Measurements from ENCODE around the gene COL18A1.

The COL18A1 gene

DNA sequence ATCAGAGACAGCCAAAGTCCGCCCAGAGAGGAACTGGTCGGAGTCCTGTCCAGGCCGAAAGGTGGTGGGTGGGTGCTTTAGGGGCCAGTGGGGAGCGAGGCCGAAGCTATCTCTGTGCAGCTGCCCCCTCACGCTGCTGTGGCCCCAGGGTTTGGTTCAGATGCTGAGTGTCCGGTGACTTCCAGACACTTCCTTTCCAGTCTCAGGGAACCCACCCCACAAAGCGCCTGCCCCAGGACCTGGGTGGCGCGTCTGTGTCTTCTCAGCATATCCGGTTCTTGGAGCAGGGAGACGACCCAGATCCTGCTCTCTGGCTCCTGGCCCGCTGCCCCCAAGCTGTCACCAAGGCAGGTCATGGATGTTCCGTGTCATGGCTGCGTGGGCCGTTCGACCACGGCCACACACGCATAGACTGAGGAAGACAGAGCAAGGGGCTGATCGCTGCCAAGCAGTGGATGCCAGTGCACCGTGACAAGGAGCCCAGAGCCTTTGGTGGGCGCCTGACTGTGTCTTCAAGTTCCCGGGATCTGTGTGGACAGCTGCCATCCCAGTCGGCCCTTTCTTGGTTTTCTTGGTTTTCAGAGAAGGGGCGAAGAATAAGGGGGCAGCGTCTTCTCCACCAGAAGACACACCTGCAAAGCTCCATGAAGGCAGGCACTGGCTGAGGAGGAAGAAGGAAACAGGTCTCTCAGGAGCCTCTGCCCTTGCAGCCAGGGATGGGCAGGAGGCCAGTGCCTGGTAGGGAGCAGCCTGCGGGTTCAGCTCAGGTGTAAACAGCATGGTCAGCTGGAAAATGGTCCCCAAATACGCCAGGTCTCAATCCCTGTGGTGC is 22.9 kb upstream of the COL18A1 start:
- DNase-seq (ENCODE audit: low read depth in 2 of 2, low spot score in 1 of 2), result no peak

DNA sequence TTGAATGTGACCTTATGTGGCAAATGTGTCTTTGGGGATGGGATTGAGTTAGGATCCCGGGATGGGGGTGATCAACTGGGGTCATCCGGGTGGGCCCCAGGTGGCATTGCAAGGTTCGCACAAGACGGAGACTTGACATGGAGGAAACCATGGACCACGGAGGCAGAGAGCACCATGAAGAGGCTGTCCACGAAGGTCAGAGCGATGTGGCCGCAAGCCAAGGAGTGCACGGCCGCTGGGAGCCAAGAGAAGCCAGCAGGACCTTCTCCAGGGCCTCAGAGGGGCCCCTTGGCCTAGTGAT is 22.3 kb upstream of the COL18A1 start:
- no peak for DNase-seq (ENCODE audit: low read depth in 2 of 2, low spot score in 1 of 2)

DNA sequence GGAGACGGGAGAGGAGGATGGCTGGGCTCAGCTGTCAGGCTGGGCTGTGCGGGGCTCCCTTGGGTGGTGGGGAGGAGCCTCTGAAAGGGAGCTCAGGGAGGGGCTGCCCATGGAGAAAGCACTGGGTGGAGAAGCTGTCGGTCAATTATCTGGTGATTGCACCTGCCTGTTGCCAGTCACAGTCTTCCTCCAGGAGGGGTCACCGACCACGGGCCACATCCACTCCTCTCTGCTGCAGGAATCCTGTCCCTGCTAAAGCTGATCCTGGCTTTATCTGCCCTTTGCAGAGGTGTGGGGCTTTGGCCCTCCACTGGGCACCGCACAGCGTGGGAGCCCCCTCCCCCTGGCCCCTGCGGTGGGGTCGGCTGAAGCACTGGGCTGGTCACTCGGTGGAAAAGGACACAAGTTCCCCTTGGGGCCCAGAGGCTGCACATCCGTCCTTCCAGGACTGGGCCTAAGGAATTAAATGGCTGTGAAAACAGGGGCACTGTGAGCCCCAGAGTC is 21.8 kb upstream of the COL18A1 start:
- no peak for DNase-seq (ENCODE audit: low read depth in 2 of 2, low spot score in 1 of 2)

DNA sequence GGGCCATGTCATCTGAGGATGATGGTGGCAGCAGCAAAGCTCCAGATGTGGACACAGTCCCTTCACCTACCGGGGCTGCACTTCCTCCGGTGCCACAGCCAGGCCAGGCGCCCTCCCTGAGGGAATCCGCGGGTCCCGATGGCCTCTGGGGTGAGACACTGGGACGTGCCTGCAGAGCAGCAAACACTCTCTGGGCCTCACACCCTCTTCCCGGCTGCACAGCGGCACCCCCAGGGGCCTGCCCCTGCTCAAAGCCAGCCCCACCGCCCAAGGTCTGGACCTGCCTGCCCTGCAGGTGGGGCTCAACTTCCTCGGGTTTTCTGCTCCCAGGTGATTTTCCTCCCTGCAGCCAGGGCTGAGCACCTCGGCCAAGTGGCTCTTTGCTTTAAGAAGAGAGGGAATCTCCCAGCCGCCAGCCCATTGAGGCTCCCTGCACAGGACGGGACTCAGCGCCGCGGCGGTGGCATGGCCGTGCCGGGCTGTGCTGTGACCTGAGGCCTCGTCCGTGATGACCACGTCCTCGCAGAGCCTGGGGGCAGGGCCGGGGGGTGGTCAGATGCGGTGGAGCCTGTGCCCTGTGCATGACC is 21.3 kb upstream of the COL18A1 start:
- DNase-seq (ENCODE audit: low read depth in 2 of 2, low spot score in 1 of 2), result no peak

DNA sequence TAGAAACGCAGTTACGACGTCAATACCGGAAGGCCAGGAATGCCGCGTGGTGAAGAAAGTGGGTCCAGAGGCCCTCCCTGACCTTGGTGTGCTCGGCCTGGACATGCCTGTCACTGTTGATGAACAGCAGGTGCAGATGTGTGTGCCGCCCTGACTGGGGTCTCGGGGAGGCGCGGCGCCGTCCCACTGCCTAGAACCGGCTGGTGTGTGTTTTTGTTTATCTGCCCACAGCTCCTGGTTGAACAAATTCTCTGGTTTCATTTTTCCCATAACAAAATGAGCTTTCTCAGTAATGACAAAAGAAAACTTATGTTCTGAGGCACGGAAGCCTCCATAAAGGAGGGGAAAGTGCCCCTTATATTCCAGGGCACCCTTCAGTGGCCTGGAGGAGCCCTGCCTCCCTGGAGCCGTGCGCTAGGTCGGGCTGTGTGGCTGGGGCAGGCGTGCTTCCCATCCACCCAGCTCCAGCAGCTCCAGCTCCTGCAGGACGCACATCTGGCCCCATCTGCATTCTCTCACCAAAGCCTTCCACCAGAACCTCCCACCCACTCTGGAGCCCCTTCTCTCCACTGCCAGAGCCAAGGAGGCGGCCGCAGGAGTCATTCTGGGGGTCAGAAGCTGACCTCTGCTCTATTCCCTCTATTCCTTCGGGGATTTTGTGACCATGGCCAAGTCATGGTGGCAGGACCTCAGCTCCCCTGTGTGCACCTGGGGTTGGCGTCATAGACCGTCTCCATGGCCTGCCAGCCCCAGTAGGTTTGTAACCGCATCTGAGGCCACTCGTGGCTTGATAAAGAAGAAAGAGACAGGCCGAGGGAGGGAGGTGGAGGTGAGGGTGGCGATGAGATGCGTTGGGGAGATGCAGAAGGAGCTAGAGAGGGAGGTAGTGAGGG is 20.1 kb upstream of the COL18A1 start:
- no peak for DNase-seq (ENCODE audit: low read depth in 2 of 2, low spot score in 1 of 2)

DNA sequence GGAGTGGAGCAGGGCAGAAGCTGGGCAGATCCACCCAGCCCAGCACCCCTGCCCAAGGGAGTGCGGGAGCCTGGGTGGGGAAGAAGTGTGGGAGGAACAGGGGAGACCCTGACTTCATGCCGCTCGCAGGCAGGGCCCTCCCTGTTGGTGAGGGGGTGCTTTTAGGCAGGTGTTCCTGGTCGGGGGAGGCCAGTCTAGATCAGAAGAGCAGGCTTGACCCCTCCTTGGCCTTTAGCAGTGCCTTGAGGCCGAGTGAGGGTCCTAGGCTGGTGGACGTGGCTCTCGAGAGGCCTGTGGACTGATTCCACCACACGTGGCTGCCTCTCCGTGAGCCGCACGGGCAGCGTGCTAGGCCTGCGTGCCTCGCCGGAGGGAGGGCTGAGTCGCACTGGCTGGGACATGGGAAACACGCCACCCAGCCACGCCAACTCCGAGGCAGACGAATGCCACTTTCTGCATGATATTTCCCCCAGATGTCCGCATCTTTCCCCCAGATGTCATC is 19.4 kb upstream of the COL18A1 start:
- DNase-seq (ENCODE audit: low read depth in 2 of 2, low spot score in 1 of 2), result no peak

DNA sequence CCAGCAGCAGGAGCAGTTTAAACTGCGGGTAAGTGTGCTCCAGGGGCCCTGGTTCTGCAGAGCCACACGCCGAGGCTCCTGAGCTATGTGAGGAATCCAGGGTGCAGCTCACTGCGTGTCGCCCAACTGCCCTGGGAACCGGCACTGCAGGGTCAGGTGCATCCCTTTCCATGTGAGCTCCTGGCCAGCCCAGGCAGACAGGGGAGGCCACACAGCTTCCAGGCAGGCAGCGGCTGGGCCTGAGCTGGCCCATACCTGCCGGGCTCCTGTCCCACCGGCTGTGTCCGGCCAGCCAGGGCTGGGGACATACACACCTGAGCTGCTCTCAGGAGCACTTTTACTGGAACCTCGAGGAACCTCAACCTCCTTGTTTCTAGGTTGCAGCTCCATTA is 18.6 kb upstream of the COL18A1 start:
- DNase-seq (ENCODE audit: low read depth in 2 of 2, low spot score in 1 of 2), result no peak

DNA sequence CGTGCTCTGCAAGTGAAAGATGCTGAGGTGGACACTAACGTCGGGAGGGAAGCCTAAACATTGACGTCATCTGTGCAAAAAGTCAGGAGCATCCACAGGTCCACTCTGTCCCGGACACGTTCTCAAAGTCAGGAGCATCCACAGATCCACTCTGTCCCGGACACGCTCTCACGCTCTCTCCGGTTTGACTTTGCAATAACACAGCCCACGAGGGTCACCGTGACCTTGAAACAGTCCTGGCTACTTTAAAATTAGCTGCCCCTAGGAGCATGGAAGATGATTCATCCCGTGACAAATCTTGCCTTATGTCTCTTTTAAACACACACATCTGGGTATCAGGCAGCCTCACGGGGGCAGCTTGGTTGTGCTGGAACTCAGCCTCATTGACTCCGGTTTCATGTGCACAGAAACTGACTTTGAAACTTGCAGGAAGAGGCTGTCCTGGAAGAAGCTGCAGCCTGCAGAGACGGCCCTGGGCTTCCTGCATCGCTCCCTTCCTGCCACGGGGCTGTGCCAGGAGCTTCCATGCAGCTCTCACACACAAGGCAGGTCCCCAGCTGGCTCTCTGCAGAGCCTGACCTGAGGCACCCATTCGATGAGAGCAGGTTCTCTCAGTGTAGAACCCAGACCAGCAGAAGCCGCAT is 18.1 kb upstream of the COL18A1 start:
- no peak for DNase-seq (ENCODE audit: low read depth in 2 of 2, low spot score in 1 of 2)

DNA sequence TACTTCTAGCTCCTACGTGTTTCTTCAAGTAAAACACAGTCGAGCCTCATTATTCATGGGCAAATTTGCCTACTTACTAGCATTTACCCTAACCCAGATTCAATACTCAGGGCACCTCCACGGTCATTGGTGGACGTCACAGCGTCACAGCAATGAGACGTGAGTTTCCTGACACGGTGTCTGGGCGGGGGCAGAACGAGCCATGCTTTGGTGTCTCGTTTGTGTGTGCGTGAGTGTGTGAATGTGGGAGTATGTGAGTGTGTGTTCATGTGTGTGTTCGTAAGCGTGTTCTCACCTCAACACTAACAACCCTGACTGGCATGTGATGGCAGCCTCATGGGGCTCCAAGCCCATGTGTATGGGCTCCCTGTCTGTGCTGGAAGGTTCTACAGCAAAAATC is 17.5 kb upstream of the COL18A1 start:
- DNase-seq (ENCODE audit: low read depth in 2 of 2, low spot score in 1 of 2), result no peak

DNA sequence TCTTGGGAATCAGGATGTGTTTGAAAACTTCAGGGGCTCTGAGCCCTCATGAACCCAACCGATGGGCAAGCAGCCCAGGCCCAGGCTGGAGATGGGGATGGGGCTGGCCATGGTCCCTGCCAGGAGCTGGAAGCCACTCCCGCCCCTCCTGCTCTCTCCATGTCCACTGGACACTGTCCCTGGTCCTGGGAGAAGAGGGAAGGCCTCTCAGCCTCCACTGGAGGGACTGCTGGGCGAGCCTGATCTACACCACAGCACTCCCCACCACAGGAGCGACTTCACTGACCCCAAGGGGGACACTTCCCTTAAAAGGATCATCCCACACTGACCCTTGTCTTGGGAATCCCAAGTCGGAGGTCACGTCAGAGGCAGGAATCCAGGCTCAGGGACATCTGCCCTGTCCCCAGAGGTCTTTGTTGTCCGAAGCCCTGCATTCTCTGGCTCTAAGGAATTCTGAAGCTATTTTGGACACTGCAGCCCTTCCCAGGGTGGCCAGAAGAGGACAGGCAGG is 16.9 kb upstream of the COL18A1 start:
- DNase-seq (ENCODE audit: low read depth in 2 of 2, low spot score in 1 of 2), result no peak

DNA sequence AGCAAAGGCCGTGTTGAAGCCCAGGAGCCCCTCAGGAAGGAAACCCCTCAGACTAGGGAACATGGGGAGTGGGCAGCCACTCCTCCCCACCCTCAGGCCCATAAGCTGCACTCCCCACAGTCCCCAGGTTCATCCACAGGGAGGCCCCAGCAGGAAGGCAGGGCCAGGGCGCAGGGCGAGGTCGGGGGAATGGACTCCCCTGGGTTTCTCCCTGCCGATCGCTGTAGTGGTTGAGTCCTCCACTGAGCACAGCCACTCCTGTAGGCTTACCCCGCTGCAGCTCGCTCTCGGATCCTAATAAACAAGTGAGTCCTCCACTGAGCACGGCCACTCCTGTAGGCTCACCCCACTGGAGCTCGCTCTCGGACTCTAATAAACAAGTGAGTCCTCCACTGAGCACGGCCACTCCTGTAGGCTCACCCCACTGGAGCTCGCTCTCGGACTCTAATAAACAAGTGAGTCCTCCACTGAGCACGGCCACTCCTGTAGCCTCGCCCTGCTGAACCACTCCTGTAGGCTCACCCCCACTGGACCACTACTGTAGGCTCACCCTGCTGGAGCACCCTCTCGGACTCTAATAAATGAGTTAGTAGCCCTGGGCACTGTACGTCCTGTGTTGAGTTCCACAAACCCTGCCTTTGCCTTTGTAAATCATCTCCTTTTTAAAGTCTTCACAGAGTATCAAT is 16.2 kb upstream of the COL18A1 start:
- no peak for DNase-seq (ENCODE audit: low read depth in 2 of 2, low spot score in 1 of 2)

DNA sequence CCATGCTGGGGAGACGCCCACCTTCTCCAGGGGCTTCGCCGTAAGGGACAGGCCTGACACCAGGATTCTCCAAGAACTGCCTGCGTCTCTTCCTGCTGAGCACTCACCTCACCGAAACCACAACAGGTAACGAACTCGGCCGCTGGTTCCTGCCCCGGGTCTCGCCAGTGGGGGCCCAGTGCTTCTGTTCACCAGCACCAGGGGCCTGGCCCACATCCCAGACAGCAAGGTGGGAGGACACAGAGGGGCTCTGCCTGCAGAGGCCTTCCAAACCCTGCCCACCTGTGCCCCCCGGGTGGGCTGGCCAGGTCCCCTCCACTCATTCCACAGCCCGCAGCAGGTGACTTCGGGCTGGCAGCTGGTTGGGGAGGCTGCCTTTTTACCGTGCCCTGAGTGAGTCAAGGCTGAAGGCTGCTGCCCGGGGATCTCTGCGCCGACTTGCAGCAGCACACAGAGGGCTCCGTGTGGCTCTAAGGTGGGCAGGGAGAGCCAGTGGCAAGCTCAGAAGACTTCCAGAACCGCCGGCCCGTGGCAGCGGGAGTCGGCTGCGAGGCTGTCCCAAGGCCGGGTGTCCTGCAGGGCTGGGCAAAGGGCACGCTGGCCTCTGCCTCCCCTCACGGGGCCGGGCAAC is 14.7 kb upstream of the COL18A1 start:
- no peak for DNase-seq (ENCODE audit: low read depth in 2 of 2, low spot score in 1 of 2)

DNA sequence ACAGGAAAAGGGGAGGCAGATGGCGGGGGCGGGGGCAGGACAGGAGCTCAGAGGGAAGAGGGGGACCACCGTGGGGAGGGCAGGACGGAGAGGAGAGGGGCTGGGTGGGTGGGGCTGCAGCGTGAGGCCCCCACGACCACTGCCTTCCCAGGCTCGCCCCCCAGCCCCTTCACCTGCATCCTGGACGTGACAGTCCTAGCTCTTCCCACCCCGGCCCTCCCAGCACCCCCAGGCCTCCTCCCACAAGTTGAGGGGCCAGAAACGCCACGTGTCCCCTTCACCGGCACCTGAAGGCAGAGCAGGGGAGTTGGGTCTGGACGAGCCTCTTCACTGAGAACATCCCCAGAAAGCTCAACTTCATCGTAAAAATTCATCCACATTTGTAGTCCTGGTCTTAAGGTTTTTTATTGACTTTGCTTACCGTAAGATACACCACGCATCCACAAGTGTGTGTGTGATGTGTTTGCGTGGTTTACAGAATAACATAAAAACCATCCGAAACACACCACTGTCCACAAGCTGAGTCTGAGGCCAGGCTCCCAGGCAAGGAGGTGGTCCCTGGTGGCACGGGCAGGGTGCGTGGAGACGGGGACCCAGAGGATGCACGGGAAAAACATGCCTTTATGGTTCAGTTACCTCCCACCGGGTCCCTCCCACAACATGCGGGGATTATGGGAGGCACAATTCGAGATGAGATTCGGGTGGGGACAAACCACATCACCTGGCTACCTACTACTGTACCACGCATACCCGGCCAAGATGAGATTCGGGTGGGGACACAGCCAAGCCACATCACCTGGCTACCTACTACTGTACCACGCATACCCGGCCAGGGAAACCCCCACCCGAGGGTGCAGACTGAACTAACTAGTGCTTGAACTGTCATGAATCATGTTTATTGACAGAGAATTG is 13.9 kb upstream of the COL18A1 start:
- DNase-seq (ENCODE audit: low read depth in 2 of 2, low spot score in 1 of 2), result no peak

DNA sequence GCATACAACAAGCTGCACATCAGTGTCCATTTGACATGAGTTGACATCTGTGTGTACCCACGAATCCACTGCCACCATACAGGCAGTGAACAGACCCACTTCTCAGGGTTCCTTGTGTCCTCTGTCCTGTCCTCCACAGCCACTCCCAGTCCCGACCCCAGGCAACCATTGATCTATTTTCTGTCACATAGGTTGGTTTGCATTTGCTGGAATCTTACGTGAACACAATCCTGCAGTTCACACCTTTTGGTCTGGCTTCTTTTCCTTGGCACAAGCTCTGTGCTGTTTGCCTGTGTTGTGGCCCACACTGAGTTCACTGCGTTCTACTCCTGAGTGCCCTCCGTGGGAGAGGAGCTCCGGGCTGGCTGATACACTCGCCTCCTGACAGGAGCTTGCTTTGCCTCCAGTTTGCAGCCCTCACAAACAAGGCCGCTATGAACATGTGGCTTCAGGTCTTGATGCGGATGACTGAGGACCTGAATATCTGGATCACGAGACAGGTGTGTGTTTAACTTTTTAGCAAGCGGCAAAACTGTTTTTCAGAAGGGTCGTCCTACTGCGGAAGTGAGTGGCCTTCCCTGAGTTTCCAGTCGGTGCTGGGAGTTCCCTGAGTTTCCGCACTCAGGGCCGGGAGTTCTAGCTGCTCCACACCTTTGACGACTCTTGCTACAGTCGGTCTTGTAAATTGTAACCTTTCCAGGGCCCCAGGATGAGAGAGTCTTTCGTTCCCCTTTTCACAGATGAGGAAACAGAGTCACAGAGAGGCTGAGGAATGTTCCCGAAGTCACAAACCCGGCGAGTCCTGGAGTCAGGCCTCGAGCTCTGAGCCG is 13.0 kb upstream of the COL18A1 start:
- DNase-seq (ENCODE audit: low read depth in 2 of 2, low spot score in 1 of 2), result no peak

DNA sequence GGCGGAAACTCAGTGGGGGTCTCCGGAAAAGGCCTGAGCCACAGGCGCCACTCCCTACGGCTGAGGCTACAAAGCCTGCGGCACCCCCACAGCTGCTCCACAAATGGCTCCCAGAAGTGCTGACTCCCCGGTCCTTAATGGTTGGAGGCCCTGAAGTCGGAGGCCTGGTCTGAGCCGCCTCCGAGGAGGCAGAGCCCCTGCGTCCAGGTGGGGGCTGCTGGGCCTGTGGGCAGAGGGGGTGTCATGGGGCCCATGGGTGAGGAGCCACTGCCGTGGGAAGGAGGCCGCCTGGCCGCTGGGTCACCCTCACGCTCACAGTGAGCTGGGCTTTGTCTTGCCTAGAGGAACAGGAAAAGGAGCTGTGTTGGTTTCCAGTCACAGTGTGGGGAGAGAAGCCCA is 12.4 kb upstream of the COL18A1 start:
- DNase-seq (ENCODE audit: low read depth in 2 of 2, low spot score in 1 of 2), result no peak

DNA sequence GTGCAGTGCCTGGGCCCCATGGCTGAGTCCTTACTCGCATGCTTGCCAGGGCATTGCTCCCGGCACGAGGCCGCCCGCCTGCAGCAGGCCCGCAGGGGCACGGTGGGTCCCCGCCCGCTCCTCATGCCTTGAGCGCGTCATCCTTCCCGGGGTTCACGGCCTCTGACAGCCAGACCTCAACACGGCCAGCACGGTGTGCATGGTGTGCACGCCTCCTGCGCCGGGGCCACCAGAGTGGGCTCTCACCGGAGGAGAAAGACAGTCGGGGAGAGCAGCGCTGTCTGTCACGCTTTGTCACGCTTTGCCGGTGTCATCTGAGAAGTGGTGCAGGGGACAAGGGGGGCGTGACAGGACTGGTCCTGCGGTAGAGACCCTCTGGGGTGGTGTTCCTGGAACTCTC is 11.9 kb upstream of the COL18A1 start:
- no peak for DNase-seq (ENCODE audit: low read depth in 2 of 2, low spot score in 1 of 2)

DNA sequence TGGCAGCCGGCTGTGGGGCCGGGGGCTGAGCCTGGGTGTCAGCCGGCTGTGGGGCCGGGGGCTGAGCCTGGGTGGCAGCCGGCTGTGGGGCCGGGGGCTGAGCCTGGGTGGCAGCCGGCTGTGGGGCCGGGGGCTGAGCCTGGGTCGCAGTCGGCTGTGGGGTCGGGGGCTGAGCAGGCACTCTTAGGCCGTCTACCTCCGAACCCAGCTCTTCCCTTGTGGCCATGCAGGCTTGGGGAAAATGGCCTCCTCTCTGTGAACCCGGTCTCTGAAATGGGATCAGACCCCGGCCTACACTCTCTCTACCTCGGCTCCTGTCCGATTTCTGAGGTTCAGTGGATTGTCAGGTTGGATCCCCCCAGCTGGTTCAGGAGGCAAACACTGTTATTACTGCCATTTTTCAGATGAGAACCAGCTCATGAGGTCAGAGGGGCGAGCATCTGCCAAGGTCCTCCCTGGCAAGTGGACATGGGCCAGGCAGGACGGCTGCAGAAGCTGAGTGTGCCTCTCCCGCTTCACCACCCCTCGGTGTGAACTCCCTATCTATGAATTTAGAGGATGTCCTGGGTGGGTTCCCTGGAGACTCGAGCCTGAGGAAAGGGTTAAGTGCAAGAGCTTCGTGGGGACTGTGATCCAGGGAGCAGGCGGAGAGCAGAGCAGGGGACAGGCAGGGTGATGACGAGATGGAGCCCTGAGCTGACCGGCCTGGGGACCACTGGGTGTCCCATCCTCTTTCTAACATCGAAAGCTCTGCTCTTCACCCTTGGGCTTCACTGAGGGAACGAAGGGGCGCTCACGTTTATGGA is 10.9 kb upstream of the COL18A1 start:
- DNase-seq (ENCODE audit: low read depth in 2 of 2, low spot score in 1 of 2), result no peak
